ENCODE measurements around the gene VWC2L.

VWC2L gene

GRCh38 chr2:214471382-214471781 lies 60.5 kb downstream of the VWC2L start:
- FAIRE-seq, result no peak

DNA sequence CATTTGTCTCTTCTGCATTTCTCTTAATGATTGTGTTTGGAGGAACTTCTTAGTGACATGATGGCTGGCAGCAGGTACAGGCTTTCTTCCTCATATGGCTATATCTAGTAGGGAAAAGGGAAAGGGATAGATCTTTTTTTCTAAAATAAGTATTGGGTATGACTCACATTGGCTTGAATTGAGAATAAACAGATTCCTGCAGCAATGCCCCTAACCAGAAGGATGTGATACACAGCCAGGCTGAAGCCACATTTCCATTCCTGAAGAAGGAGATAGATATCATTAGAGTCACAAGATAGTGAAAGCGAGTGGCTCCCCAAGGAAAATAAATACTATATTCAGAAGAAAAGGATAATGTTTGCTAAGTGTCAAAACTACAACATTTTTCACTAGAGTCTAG lies 61.1 kb downstream of the VWC2L start:
- no peak for FAIRE-seq

- no peak for FAIRE-seq
Observed at GRCh38 chr2:214477305-214477704, 66.5 kb downstream of the VWC2L start.

DNA sequence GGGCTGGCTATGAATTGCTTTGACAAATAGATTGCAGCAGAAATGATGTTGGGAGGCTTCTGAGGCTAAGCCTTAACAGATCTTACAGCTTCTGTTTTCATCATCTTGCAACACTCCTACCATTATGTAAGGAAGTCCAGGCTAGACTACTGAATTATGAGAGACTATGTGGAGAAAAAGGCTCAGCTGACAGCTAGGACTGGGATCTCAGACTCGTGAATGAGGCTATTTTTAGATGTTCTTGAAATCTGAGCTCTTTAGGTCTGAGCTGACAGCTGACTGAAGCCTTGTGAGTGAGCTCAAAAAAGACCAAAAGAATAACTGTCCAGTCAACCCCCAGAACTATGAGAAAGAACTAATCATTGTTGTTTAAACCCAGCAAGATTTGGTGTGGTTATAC lies 70.3 kb downstream of the VWC2L start:
- FAIRE-seq, result no peak

- FAIRE-seq, result no peak
Observed at GRCh38 chr2:214482728-214483127, 71.9 kb downstream of the VWC2L start.

GRCh38 chr2:214484239-214484638 lies 73.4 kb downstream of the VWC2L start:
- FAIRE-seq, result no peak

- FAIRE-seq, result no peak
Observed at GRCh38 chr2:214484701-214485100, 73.8 kb downstream of the VWC2L start.

- no peak for FAIRE-seq
Observed at GRCh38 chr2:214489181-214489580, 78.3 kb downstream of the VWC2L start.

GRCh38 chr2:214489702-214490101 lies 78.8 kb downstream of the VWC2L start:
- FAIRE-seq, result no peak

- no peak for FAIRE-seq
Observed at GRCh38 chr2:214492152-214492551, 81.3 kb downstream of the VWC2L start.

DNA sequence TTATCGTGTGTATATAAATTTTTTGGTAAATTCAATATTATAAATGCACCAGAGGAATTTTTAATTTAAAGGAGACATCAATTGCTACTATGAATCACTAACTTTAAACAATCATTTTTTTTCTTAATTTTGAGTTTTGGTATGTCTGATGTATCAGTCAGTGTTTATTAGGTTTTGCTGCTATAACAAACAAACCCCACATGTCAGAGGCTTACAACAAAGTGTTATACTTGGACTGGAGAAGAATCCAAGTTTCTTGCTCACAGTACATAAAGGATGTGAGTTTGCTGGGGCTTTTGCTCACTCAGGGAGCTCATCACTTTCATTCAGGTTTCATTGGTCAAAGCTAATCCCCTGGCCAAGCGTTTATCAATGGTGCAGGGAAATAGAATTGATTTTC lies 81.8 kb downstream of the VWC2L start:
- FAIRE-seq, result no peak

GRCh38 chr2:214497489-214497888 lies 86.6 kb downstream of the VWC2L start:
- no peak for FAIRE-seq

GRCh38 chr2:214503568-214503967 lies 92.7 kb downstream of the VWC2L start:
- FAIRE-seq, result no peak

- FAIRE-seq, result no peak
Observed at GRCh38 chr2:214504599-214505376, 93.9 kb downstream of the VWC2L start.

GRCh38 chr2:214507032-214507431 lies 96.2 kb downstream of the VWC2L start:
- peak; percentile 56 for FAIRE-seq

DNA sequence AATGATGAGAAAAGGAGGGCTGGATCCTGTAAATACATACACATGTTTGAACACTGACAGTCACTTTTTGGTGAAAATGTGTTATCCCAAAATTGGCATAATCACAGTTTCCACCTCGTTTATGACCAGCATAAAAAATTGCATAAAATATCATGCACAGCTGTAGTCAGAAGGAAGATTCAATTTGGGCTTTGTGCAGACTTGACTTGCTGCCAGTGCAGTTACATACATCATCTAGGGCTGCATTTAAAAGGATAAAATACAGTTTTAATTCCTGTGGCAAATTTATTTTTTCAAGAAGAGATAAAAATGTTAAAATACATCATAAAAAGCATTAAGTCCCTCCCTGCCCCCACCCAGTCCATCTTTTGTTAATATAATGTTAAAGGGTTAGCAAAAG lies 103.8 kb downstream of the VWC2L start:
- no peak for FAIRE-seq

DNA sequence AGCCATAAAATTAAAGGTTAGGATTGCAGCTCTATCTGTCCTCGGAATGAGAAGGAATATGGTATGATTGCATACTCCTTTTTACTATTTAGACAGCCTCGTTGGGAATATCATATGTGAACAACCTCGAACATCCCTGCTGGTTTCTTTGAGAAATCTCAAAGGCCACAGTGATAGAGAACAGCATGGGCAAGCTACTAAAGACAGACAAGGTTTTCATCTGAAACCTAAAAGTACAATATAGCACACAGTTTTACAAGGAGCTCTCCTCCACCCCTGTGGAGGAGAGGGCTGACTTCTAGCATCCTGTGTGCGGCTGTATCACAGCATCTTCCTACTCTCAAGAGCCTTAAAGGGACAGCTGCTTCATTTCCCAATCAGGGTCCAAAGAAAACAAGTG lies 104.3 kb downstream of the VWC2L start:
- FAIRE-seq, result no peak

DNA sequence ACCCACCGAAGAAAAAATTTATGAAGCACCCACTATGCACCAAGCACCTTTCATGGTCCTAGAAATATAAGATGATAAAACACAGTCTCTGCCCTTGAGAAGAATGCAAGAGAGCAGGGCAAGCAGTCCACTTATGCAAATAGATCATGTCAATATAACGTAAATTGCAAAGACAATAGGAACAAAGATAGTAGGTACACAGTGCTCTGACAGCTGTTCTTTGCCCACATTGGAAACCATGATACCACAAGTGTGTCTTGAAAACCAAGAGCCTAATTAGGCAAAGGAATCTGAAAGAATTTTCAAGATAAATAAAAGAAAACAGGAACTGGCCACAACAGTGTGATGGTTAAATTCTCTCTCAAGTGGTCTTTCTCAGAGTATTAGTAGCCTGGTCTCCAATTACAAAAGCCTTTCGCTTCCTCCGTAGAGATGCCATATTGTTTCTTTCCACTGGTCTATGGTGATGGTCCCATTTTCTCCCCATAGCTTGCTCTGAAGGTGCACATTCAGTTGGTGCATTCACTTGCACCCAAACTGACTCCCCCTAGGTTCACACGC lies 108.5 kb downstream of the VWC2L start:
- no peak for FAIRE-seq

- no peak for FAIRE-seq
Observed at GRCh38 chr2:214529021-214529420, 118.2 kb downstream of the VWC2L start.

DNA sequence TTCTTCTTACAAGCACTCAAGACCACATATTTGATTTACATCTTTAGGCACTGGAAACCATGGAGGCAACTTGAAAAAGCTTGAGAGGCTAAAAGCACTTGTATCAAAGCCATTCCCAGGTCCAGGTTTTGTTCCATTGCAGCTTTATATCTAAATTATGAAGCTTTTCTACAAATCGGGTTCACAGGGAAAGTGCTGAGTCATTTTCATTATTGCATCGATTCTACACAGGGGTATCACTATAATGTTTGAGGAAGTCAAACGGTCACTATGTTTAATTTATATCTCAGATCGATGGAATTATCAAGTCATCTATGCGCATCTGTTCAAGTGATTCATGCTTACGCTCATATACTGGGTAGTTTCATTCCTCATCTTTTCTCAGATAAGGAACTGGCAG lies 118.7 kb downstream of the VWC2L start:
- no peak for FAIRE-seq

GRCh38 chr2:214533541-214533940 lies 122.7 kb downstream of the VWC2L start:
- no peak for FAIRE-seq

- no peak for FAIRE-seq
Observed at GRCh38 chr2:214536625-214537024, 125.8 kb downstream of the VWC2L start.

DNA sequence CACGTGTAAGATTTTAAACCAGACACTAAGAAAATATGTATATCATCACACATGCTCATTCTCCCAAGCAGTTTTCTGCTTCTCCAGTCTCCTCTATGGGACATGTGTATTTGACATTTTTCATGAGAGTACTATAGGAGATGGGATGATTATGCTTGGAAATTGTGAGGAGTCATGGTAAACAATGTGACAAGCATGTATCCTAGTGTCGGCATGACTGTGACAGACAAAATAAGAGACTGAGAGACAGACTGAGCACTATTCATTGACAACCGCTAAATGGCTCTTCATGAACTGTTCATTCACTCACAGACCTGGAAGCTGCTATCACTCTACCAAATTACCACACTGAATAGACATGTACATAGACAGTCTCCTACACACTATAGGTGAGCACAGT lies 127.1 kb downstream of the VWC2L start:
- no peak for FAIRE-seq

DNA sequence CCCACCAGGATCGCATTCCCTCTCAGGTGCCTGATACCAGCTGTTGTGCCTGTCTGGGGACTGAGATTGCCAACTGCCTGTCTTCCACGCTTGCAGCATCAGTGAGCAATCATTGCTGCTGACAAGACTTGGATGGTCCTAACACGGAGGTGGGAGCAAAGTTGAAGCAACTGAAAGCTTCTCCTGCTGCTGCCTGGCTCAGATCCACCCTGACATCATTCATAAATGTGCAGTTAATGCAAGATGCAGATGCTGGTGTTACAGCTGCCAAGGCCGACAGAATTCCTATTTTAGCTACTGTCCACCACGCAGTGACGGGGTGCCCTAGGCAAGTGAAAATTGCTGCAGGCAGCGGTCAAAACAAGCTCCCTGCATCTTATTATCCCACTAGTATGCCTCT lies 131.4 kb downstream of the VWC2L start:
- FAIRE-seq, result no peak

GRCh38 chr2:214542866-214543265 lies 132.0 kb downstream of the VWC2L start:
- no peak for FAIRE-seq

Data from TTC549 (cell line).